ENCODE measurements around the gene MINDY1. TPM values are rescaled to one million over a fixed set of nuclear protein-coding genes. Genes with fewer than 3 reads are reported as not detected.

Gene MINDY1
- total and polyA plus RNA-seq, 9 of the 15 experiments (the other 6 are each of a cell fraction or from before 2014, with no cell fraction given): 0.49 to 11.0 (median 6.0) TPM

- no peak overlapping the region for H3K4me3 ChIP-seq
- no peak for DNase-seq (ENCODE audit: extremely low read depth in 1 of 4, low spot score in 3 of 4)
- 83% methylated on average over 14 of the region's 14 CpGs for WGBS (ENCODE audit: insufficient coverage, low coverage, missing lambda C conversion rate)
Measured at GRCh38 chr1:151012684-151013471, 6.2 kb upstream of the MINDY1 start.

More at GRCh38 chr1:151012684-151013471, 6.2 kb upstream of the MINDY1 start:
- ChIA-PET CTCF (ENCODE audit: low intra/inter-chr PET ratio) (no interaction called here), POLR2A (interaction anchor here (1.3 to 1.5 kb wide), 3 partner anchors 10 to 45 kb away, joined by 4 read pairs; no protein-coding TSS in a partner anchor)
- Histone ChIP-seq H3K9me1 (ENCODE audit: control insufficient read depth, insufficient read depth, low read length) (no peaks in the 10 kb centered on the region), H3K27me3 (ENCODE audit: control insufficient read depth in 2 of 2, insufficient read depth in 2 of 2, low read length in 2 of 2) (no peaks in the 10 kb centered on the region), H3K36me3 (ENCODE audit: control insufficient read depth, insufficient read depth, low read length) (peaks cover 27% of the 10 kb centered on the region), H3K27ac (ENCODE audit: extremely low read depth, low read depth, low read length) (peak overlapping the region; percentile 65; the same call in 2 of the 3 replicates), H3K9me3 (replicated peaks; ENCODE audit: control insufficient read depth, insufficient read depth, low read depth, low read length) (no peaks in the 10 kb centered on the region), H2AFZ (ENCODE audit: low read depth, low read length) (peak overlapping the region; percentile 53; the same call in 1 of the 2 replicates), H3K79me2 (ENCODE audit: control insufficient read depth, insufficient read depth, low read length) (peaks cover 48% of the 10 kb centered on the region), H3K4me2 (ENCODE audit: insufficient read depth, low read length) (peak overlapping the region; percentile 59; the same call in 1 of the 2 replicates), H4K20me1 (replicated peaks; ENCODE audit: control insufficient read depth, insufficient read depth, low read length) (no peaks in the 10 kb centered on the region), H3K9ac (ENCODE audit: insufficient read depth in 1 of 2, low read depth in 2 of 2, low read length in 2 of 2) (peak overlapping the region; percentile 21 to 41; a peak in 2 of 4 replicates), H3K4me1 (replicated peaks in 1 of 2; ENCODE audit: control insufficient read depth in 2 of 2, insufficient read depth in 2 of 2, low read length in 2 of 2) (peaks cover 24 to 35% of the 10 kb centered on the region in 2 experiments)
- intact Hi-C loops (cut with micrococcal nuclease): no loop called here
- in situ Hi-C loops (cut with MboI): no loop called here
- no peak for TF ChIP-seq MYNN (IDR thresholded peaks at IDR 0.05)
- no peak for TF ChIP-seq MYNN (CRISPR knock-in tag; IDR thresholded peaks at IDR 0.05)
- no peak for TF ChIP-seq PCBP1 (IDR thresholded peaks at IDR 0.05; ENCODE audit: low read depth, low read length, poor library complexity, severe bottlenecking)
- TF ChIP-seq RBM25 (IDR thresholded peaks at IDR 0.05; ENCODE audit: low read depth, low read length, severe bottlenecking): peak; percentile 7
- peak; percentile 54; the same call in 1 of the 2 replicates for TF ChIP-seq BCOR (IDR thresholded peaks at IDR 0.05)
- TF ChIP-seq PRDM10 (IDR thresholded peaks at IDR 0.05; ENCODE audit: partially characterized antibody): peak; percentile 85
- no peak for TF ChIP-seq ZZZ3 (IDR thresholded peaks at IDR 0.05)
- TF ChIP-seq BRCA1 (IDR thresholded peaks at IDR 0.05): no peak
- no peak for TF ChIP-seq BRCA1 (CRISPR knock-in tag; IDR thresholded peaks at IDR 0.05)
- BruUV-seq (replicated peaks): no TSS peak
- no peak for FAIRE-seq
- ATAC-seq: no peak

Data from K562 (cell line).